Smooth muscle cell of the brain vasculature (primary cell): ENCODE measurements around the gene NRTN.

Experiments
- DNase-seq: peaks from one replicate; pipeline ENCODE4 v3.0.0-alpha.2; 2012; ENCODE audit warnings: low read depth, low spot score

NRTN gene

GRCh38 chr19:5790559-5791520, 14.0 kb upstream of the NRTN start, which contains the start of gene DUS3L:
TSS of gene DUS3L (minus strand) at chr19:5791163. CDS start at chr19:5791141, 22 bp downstream.
- peak; percentile 96 for DNase-seq

GRCh38 chr19:5792224-5792623, 12.6 kb upstream of the NRTN start:
- no peak for DNase-seq

GRCh38 chr19:5793188-5793587, 11.7 kb upstream of the NRTN start:
- DNase-seq: no peak

- no peak for DNase-seq
These were observed 9.4 kb upstream of the NRTN start for GRCh38 chr19:5795382-5795919.

GRCh38 chr19:5798244-5798643, 6.6 kb upstream of the NRTN start:
- DNase-seq: no peak

GRCh38 chr19:5799247-5800241, 5.3 kb upstream of the NRTN start:
- DNase-seq: no peak

GRCh38 chr19:5800361-5801270, 4.3 kb upstream of the NRTN start:
- no peak for DNase-seq

GRCh38 chr19:5801796-5802619, 2.9 kb upstream of the NRTN start:
- DNase-seq: no peak

GRCh38 chr19:5803441-5803751, 1.5 kb upstream of the NRTN start:
- no peak for DNase-seq

- peak; percentile 56 for DNase-seq
These were observed 933 bp upstream of the NRTN start for GRCh38 chr19:5803752-5804515.

- DNase-seq: no peak
These were observed 730 bp downstream of the NRTN start for GRCh38 chr19:5805462-5806132.

GRCh38 chr19:5806133-5806489, 1.2 kb downstream of the NRTN start:
- DNase-seq: no peak

- DNase-seq: no peak
These were observed 2.0 kb downstream of the NRTN start for GRCh38 chr19:5806905-5807304.

- no peak for DNase-seq
These were observed 3.4 kb downstream of the NRTN start for GRCh38 chr19:5808120-5808816.

- DNase-seq: no peak
These were observed 4.2 kb downstream of the NRTN start for GRCh38 chr19:5809053-5809452.

GRCh38 chr19:5809469-5809868, 4.6 kb downstream of the NRTN start:
- no peak for DNase-seq

GRCh38 chr19:5811117-5811516, 6.2 kb downstream of the NRTN start:
- DNase-seq: no peak
